OCI-LY3 (cell line): ENCODE results near the gene SULT6B1.

Source experiments
- EZH2phosphoT487 ChIP-seq: fragments of 200-600 bp; shearing (Covaris generic); IDR thresholded peaks from 2 replicates; pipeline ENCODE4 v1.6.1; 2018; ENCODE audit warnings: antibody characterized with exemption, mixed run types, low read depth
- TF ChIP-seq, protein P1 (sequence below): fragments of 200-600, 300-600 bp; sonication (generic); IDR thresholded peaks from 2 replicates; pipeline ENCODE4 v1.5.1; 2014; ENCODE audit warnings: antibody characterized with exemption, low read length, low read depth

DNA sequence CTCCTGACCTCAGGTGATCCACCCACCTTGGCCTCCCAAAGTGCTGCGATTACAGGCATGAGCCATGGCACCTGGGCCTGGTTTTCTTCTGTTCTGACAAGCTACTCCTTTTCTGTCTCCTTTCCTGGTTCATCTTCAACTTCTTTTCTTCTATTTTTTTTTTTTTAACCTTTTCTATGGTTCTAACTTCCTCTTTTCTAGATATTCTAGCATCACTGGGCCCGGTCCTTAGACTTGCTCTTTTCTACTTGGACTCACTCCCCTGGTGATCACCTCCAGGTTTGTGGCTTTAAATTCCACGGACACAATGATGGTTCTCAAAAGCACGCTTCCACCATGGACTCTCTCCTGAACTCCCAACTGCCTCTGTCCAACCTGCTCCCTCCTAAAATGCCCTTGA lies 33.7 kb downstream of the SULT6B1 start:
- TF ChIP-seq, protein P1, sequence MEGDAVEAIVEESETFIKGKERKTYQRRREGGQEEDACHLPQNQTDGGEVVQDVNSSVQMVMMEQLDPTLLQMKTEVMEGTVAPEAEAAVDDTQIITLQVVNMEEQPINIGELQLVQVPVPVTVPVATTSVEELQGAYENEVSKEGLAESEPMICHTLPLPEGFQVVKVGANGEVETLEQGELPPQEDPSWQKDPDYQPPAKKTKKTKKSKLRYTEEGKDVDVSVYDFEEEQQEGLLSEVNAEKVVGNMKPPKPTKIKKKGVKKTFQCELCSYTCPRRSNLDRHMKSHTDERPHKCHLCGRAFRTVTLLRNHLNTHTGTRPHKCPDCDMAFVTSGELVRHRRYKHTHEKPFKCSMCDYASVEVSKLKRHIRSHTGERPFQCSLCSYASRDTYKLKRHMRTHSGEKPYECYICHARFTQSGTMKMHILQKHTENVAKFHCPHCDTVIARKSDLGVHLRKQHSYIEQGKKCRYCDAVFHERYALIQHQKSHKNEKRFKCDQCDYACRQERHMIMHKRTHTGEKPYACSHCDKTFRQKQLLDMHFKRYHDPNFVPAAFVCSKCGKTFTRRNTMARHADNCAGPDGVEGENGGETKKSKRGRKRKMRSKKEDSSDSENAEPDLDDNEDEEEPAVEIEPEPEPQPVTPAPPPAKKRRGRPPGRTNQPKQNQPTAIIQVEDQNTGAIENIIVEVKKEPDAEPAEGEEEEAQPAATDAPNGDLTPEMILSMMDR = no peak
- no peak for TF ChIP-seq EZH2phosphoT487
